HS-27A (cell line): Measurements from ENCODE around the gene KIF16B.

Source experiments
- DNase-seq: peaks from one replicate; pipeline ENCODE4 v3.0.0-alpha.2; 2012; ENCODE audit warnings: low read depth, missing footprints

The KIF16B gene

GRCh38 chr20:16400234-16400633 lies 173.0 kb downstream of the KIF16B start:
- no peak for DNase-seq

- DNase-seq, result no peak
Measured at GRCh38 chr20:16399801-16400200, 173.4 kb downstream of the KIF16B start.

- DNase-seq, result no peak
Measured at GRCh38 chr20:16397086-16397485, 176.2 kb downstream of the KIF16B start.

GRCh38 chr20:16395366-16395765 lies 177.9 kb downstream of the KIF16B start:
- no peak for DNase-seq

- DNase-seq, result no peak
Measured at GRCh38 chr20:16394784-16395183, 178.5 kb downstream of the KIF16B start.

- no peak for DNase-seq
Measured at GRCh38 chr20:16393836-16394235, 179.4 kb downstream of the KIF16B start.

- no peak for DNase-seq
Measured at GRCh38 chr20:16393297-16393696, 180.0 kb downstream of the KIF16B start.

- no peak for DNase-seq
Measured at GRCh38 chr20:16392346-16392745, 180.9 kb downstream of the KIF16B start.

GRCh38 chr20:16390991-16391390 lies 182.3 kb downstream of the KIF16B start:
- DNase-seq, result no peak

- no peak for DNase-seq
Measured at GRCh38 chr20:16388731-16389130, 184.5 kb downstream of the KIF16B start.

- no peak for DNase-seq
Measured at GRCh38 chr20:16387666-16388065, 185.6 kb downstream of the KIF16B start.

GRCh38 chr20:16385891-16386290 lies 187.4 kb downstream of the KIF16B start:
- DNase-seq, result no peak

GRCh38 chr20:16385462-16385861 lies 187.8 kb downstream of the KIF16B start:
- DNase-seq, result no peak

- no peak for DNase-seq
Measured at GRCh38 chr20:16381444-16381843, 191.8 kb downstream of the KIF16B start.

GRCh38 chr20:16378712-16379370 lies 194.4 kb downstream of the KIF16B start:
- no peak for DNase-seq

- DNase-seq, result no peak
Measured at GRCh38 chr20:16378122-16378521, 195.1 kb downstream of the KIF16B start.

- DNase-seq, result no peak
Measured at GRCh38 chr20:16369441-16369840, 203.8 kb downstream of the KIF16B start.

- peak; percentile 1 for DNase-seq
Measured at GRCh38 chr20:16368645-16369292, 204.5 kb downstream of the KIF16B start.

- DNase-seq, result no peak
Measured at GRCh38 chr20:16367948-16368560, 205.2 kb downstream of the KIF16B start.

- no peak for DNase-seq
Measured at GRCh38 chr20:16366529-16366928, 206.7 kb downstream of the KIF16B start.

GRCh38 chr20:16364320-16364687 lies 208.9 kb downstream of the KIF16B start:
- DNase-seq, result no peak

- DNase-seq, result no peak
Measured at GRCh38 chr20:16363506-16364319, 209.5 kb downstream of the KIF16B start.

GRCh38 chr20:16362642-16363041 lies 210.6 kb downstream of the KIF16B start:
- DNase-seq, result no peak
